WI38 (cell line): Measurements from ENCODE around the gene INHA.

Source experiments
- H3K4me3 ChIP-seq: 2 replicates; pipeline ENCODE4 v1.5.1; 2011; ENCODE audit warnings: low read depth, mild to moderate bottlenecking, control low read depth, low read length
- CTCF ChIP-seq: IDR thresholded peaks from 2 replicates; pipeline ENCODE4 v1.5.1; 2012; ENCODE audit warnings: low read depth, mild to moderate bottlenecking, control low read depth, low read length

INHA gene

GRCh38 chr2:219567131-219567530 is 5.0 kb upstream of the INHA start:
- no peak for TF ChIP-seq CTCF
- no peak overlapping the region for H3K4me3 ChIP-seq

- no peak overlapping the region for H3K4me3 ChIP-seq
- no peak for TF ChIP-seq CTCF
Observed at GRCh38 chr2:219567791-219568361, 4.2 kb upstream of the INHA start.

- H3K4me3 ChIP-seq, result no peak overlapping the region
- TF ChIP-seq CTCF, result no peak
Observed at GRCh38 chr2:219569041-219569440, 3.1 kb upstream of the INHA start.

- no peak overlapping the region; the same call in 1 of the 2 replicates for H3K4me3 ChIP-seq
Observed at GRCh38 chr2:219569635-219570034, 2.5 kb upstream of the INHA start.

GRCh38 chr2:219570194-219570923 is 1.8 kb upstream of the INHA start:
- H3K4me3 ChIP-seq, result peak overlapping the region; percentile 63

More at GRCh38 chr2:219569635-219570034, 2.5 kb upstream of the INHA start:
- TF ChIP-seq CTCF, result no peak

GRCh38 chr2:219570924-219571310 is 1.2 kb upstream of the INHA start:
- H3K4me3 ChIP-seq, result peak overlapping the region; percentile 63
- no peak for TF ChIP-seq CTCF

More at GRCh38 chr2:219570194-219570923, 1.8 kb upstream of the INHA start:
- TF ChIP-seq CTCF, result no peak
